ENCODE results near the gene MCTP1.

DNA sequence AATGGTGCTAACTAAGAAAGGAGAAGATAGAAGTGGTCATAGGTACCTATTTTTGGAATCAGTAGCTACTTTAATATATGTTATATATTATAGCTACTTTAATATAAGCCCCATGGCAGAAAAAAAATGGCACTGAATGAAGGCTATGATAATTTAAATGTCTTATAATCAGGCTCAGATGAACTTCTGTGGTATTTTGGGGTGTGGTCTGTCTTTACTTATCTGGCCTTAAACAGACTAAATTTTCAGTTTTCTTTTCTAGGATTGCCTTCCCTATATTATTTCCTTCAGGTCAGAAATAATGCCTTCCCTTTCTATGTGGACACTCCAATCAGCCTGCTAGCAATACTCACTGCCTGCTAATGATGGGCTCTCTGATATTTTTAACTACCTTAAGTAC, 374.2 kb downstream of the MCTP1 start:
- TF ChIP-seq, protein P1, sequence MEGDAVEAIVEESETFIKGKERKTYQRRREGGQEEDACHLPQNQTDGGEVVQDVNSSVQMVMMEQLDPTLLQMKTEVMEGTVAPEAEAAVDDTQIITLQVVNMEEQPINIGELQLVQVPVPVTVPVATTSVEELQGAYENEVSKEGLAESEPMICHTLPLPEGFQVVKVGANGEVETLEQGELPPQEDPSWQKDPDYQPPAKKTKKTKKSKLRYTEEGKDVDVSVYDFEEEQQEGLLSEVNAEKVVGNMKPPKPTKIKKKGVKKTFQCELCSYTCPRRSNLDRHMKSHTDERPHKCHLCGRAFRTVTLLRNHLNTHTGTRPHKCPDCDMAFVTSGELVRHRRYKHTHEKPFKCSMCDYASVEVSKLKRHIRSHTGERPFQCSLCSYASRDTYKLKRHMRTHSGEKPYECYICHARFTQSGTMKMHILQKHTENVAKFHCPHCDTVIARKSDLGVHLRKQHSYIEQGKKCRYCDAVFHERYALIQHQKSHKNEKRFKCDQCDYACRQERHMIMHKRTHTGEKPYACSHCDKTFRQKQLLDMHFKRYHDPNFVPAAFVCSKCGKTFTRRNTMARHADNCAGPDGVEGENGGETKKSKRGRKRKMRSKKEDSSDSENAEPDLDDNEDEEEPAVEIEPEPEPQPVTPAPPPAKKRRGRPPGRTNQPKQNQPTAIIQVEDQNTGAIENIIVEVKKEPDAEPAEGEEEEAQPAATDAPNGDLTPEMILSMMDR (IDR thresholded peaks at IDR 0.05; ENCODE audit: low read depth, low read length) = no peak
- no peak for TF ChIP-seq EZH2phosphoT487 (IDR thresholded peaks at IDR 0.05; ENCODE audit: low read depth)

Measured in OCI-LY3 (cell line).